Measurements from ENCODE around the gene HDAC11. TPM values are rescaled to one million over a fixed set of nuclear protein-coding genes. Genes with fewer than 3 reads are reported as not detected.

The HDAC11 gene
- total RNA-seq, 1 experiment from 2014 or later, result 1.0 TPM

DNA sequence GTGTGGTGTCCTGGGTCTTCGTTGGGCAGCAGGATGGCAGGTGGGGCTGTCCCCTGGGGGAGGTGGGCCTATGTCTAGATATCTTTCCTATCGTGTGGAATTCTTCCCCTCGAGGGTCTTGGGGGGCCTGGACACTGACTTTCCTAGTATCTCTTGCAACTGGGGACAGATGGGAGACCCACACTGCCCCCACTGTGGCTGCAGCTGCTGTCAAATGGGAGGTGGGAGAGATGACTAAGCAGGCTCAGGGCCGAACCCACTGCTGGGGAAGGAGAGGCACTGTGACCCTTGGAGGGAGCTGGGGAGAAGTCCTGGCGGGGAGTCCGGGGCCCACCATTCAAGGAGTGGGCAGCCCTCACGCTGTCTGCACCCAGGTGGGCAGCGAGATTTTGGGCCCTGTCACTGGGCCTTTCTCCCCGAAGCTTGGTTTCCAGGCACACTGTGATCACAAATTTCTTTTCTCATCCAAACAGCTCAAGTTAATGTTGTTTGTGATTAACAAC, 65.9 kb downstream of the HDAC11 start:
- POLR2A ChIA-PET (ENCODE audit: low non-redundant PET), result no interaction called here
- no TSS peak for BruUV-seq (replicated peaks)
- no peak overlapping the region for H3K27ac ChIP-seq (ENCODE audit: low read depth, low read length, poor library complexity, severe bottlenecking)
- TF ChIP-seq, protein P1, sequence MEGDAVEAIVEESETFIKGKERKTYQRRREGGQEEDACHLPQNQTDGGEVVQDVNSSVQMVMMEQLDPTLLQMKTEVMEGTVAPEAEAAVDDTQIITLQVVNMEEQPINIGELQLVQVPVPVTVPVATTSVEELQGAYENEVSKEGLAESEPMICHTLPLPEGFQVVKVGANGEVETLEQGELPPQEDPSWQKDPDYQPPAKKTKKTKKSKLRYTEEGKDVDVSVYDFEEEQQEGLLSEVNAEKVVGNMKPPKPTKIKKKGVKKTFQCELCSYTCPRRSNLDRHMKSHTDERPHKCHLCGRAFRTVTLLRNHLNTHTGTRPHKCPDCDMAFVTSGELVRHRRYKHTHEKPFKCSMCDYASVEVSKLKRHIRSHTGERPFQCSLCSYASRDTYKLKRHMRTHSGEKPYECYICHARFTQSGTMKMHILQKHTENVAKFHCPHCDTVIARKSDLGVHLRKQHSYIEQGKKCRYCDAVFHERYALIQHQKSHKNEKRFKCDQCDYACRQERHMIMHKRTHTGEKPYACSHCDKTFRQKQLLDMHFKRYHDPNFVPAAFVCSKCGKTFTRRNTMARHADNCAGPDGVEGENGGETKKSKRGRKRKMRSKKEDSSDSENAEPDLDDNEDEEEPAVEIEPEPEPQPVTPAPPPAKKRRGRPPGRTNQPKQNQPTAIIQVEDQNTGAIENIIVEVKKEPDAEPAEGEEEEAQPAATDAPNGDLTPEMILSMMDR (conservative IDR thresholded peaks at IDR 0.05; ENCODE audit: low read depth, low read length), result no peak
- TF ChIP-seq EZH2 (IDR thresholded peaks at IDR 0.05; ENCODE audit: borderline replicate concordance, low read depth, low read length, poor library complexity, severe bottlenecking), result no peak
- CTCF ChIA-PET, result no interaction called here
- DNase-seq (ENCODE audit: low spot score), result no peak
- intact Hi-C loops (cut with micrococcal nuclease; ENCODE audit: unreplicated experiment), result no loop called here
- H3K4me1 ChIP-seq (ENCODE audit: insufficient read depth, low read length, poor library complexity, severe bottlenecking), result no peaks in the 10 kb centered on the region
- H3K9me3 ChIP-seq (ENCODE audit: low read depth, low read length, poor library complexity, severe bottlenecking), result no peaks in the 10 kb centered on the region
- H3K4me3 ChIP-seq (ENCODE audit: low read depth, low read length, poor library complexity, severe bottlenecking), result no peak overlapping the region
- no peaks in the 10 kb centered on the region for H3K27me3 ChIP-seq (replicated peaks; ENCODE audit: insufficient read depth, low read depth, low read length, poor library complexity)
- no peaks in the 10 kb centered on the region for H3K36me3 ChIP-seq (ENCODE audit: insufficient read depth, low read length, poor library complexity, severe bottlenecking)

GRCh38 chr3:13546667-13547171, 66.6 kb downstream of the HDAC11 start:
- H3K4me3 ChIP-seq (ENCODE audit: low read depth, low read length, poor library complexity, severe bottlenecking), result no peak overlapping the region
- POLR2A ChIA-PET (ENCODE audit: low non-redundant PET), result no interaction called here
- intact Hi-C loops (cut with micrococcal nuclease; ENCODE audit: unreplicated experiment), result no loop called here
- no peaks in the 10 kb centered on the region for H3K36me3 ChIP-seq (ENCODE audit: insufficient read depth, low read length, poor library complexity, severe bottlenecking)
- TF ChIP-seq, protein P1 (conservative IDR thresholded peaks at IDR 0.05; ENCODE audit: low read depth, low read length), result no peak
- TF ChIP-seq EZH2 (IDR thresholded peaks at IDR 0.05; ENCODE audit: borderline replicate concordance, low read depth, low read length, poor library complexity, severe bottlenecking), result no peak
- no peak for DNase-seq (ENCODE audit: low spot score)
- no peaks in the 10 kb centered on the region for H3K4me1 ChIP-seq (ENCODE audit: insufficient read depth, low read length, poor library complexity, severe bottlenecking)
- CTCF ChIA-PET, result no interaction called here
- H3K9me3 ChIP-seq (ENCODE audit: low read depth, low read length, poor library complexity, severe bottlenecking), result no peaks in the 10 kb centered on the region
- BruUV-seq (replicated peaks), result no TSS peak
- no peaks in the 10 kb centered on the region for H3K27me3 ChIP-seq (replicated peaks; ENCODE audit: insufficient read depth, low read depth, low read length, poor library complexity)
- no peak overlapping the region for H3K27ac ChIP-seq (ENCODE audit: low read depth, low read length, poor library complexity, severe bottlenecking)

- intact Hi-C loops (cut with micrococcal nuclease; ENCODE audit: unreplicated experiment), result no loop called here
- ChIA-PET CTCF (no interaction called here), POLR2A (ENCODE audit: low non-redundant PET) (no interaction called here)
- H3K9me3 ChIP-seq (ENCODE audit: low read depth, low read length, poor library complexity, severe bottlenecking), result no peaks in the 10 kb centered on the region
- no TSS peak for BruUV-seq (replicated peaks)
- H3K4me1 ChIP-seq (ENCODE audit: insufficient read depth, low read length, poor library complexity, severe bottlenecking), result no peaks in the 10 kb centered on the region
- no peaks in the 10 kb centered on the region for H3K36me3 ChIP-seq (ENCODE audit: insufficient read depth, low read length, poor library complexity, severe bottlenecking)
- TF ChIP-seq, protein P1 (conservative IDR thresholded peaks at IDR 0.05; ENCODE audit: low read depth, low read length), result no peak
- H3K27ac ChIP-seq (ENCODE audit: low read depth, low read length, poor library complexity, severe bottlenecking), result no peak overlapping the region
- H3K27me3 ChIP-seq (replicated peaks; ENCODE audit: insufficient read depth, low read depth, low read length, poor library complexity), result no peaks in the 10 kb centered on the region
- no peak for DNase-seq (ENCODE audit: low spot score)
- no peak overlapping the region for H3K4me3 ChIP-seq (ENCODE audit: low read depth, low read length, poor library complexity, severe bottlenecking)
Measured at GRCh38 chr3:13547591-13548371, 67.7 kb downstream of the HDAC11 start.
